Inferior parietal cortex (tissue), 1 donor: ENCODE measurements around the gene SERF2.
"Not testable (repeated sequence)": the region's sequence is repeated elsewhere in the genome, so short reads cannot be mapped to it uniquely, and the experiment has no call there.

Source experiments
- DNase-seq: peaks from one replicate; pipeline ENCODE4 v3.0.0-alpha.2; 2016; ENCODE audit errors: extremely low spot score

SERF2 gene

GRCh38 chr15:43829951-43830540 lies 37.9 kb downstream of the SERF2 start:
- not testable (repeated sequence) for DNase-seq

GRCh38 chr15:43830691-43831275 lies 38.7 kb downstream of the SERF2 start:
- not testable (repeated sequence) for DNase-seq

- DNase-seq: not testable (repeated sequence)
Observed at GRCh38 chr15:43831519-43832052, 39.5 kb downstream of the SERF2 start.

GRCh38 chr15:43832485-43832884 lies 40.4 kb downstream of the SERF2 start:
- not testable (repeated sequence) for DNase-seq

- DNase-seq: no peak
Observed at GRCh38 chr15:43845421-43845820, 53.3 kb downstream of the SERF2 start.
